Neural progenitor cell (in vitro differentiated cells): Measurements from ENCODE around the gene FYB1.

Source experiments
- CTCF ChIP-seq: fragments of 200-600 bp; sonication (generic); IDR thresholded peaks from 2 replicates; pipeline ENCODE4 v1.5.1; 2017; ENCODE audit warnings: antibody characterized with exemption, mild to moderate bottlenecking
- EZH2 ChIP-seq: fragments of 200-600 bp; sonication (generic); IDR thresholded peaks from 2 replicates; pipeline ENCODE4 v1.6.1; 2017; ENCODE audit warnings: antibody characterized with exemption, mild to moderate bottlenecking, moderate library complexity
- EZH2phosphoT487 ChIP-seq: fragments of 200-600 bp; sonication (generic); IDR thresholded peaks from 2 replicates; pipeline ENCODE4 v1.6.1; 2017; ENCODE audit warnings: antibody characterized with exemption

GRCh38 chr5:39080168-39080567, 139.2 kb downstream of the FYB1 start:
- TF ChIP-seq CTCF, result no peak
- no peak for TF ChIP-seq EZH2phosphoT487
- no peak for TF ChIP-seq EZH2
